Colonic mucosa (tissue), 4 donors: ENCODE data around the gene TRPC4. TPM values are rescaled to one million over a fixed set of nuclear protein-coding genes. Genes with fewer than 3 reads are reported as not detected.

Experiments used
- DNase-seq: peaks from one replicate; pipeline ENCODE4 v3.0.0-alpha.2; 2020
- H3K27ac ChIP-seq: fragments of 200-600 bp; one replicate; pipeline ENCODE4 v1.8.0; 2021
- H3K27me3 ChIP-seq: fragments of 200-600 bp; one replicate; pipeline ENCODE4 v1.8.0; 2021
- H3K36me3 ChIP-seq: fragments of 200-600 bp; one replicate; pipeline ENCODE4 v1.8.0; 2021
- H3K4me1 ChIP-seq: fragments of 200-600 bp; one replicate; pipeline ENCODE4 v1.8.0; 2021; ENCODE audit warnings: mild to moderate bottlenecking
- H3K4me3 ChIP-seq: fragments of 200-600 bp; one replicate; pipeline ENCODE4 v1.8.0; 2021
- H3K9ac ChIP-seq, 2 donors: one replicate each; pipeline ENCODE4 v1.7.0; 2013; ENCODE audit warnings: control low read depth in 2 of 2, low read depth in 2 of 2, low read length in 2 of 2
- H3K9me3 ChIP-seq: fragments of 200-600 bp; one replicate; pipeline ENCODE4 v1.8.0; 2021
- intact Hi-C: fragments of 100-400 bp; cut with DNase I; formaldehyde crosslinking; loops from one replicate; pipeline ENCODE4 v1.14.1; 2022
- total RNA-seq, 2 donors: library from RNA; stranded (reverse); fragmentation: NEBNext Ultra II Directional in 1 of 2; extraction: Animal tissue kit (Norgen Biotek cat#: 25700) in 1 of 2; gene quantifications; one replicate each; pipeline ENCODE4 v1.2.1, GENCODE V29; 2021
- TF ChIP-seq, protein P1 (sequence below): fragments of 200-600 bp; IDR thresholded peaks from one replicate; pipeline ENCODE4 v1.8.0; 2022; ENCODE audit warnings: antibody characterized with exemption, mild to moderate bottlenecking
- donor health status: healthy.
- donor health status: DM: no; HTN: no; CAD: no.
- donor health status: DM: no; HTN: no; CAD: no.

The TRPC4 gene
- total RNA-seq, 2 donors from 2014 or later, result 0.66 TPM; not detected in 1

GRCh38 chr13:37735293-37735692 lies 134.3 kb downstream of the TRPC4 start:
- no peak overlapping the region for H3K9ac ChIP-seq
- TF ChIP-seq, protein P1, sequence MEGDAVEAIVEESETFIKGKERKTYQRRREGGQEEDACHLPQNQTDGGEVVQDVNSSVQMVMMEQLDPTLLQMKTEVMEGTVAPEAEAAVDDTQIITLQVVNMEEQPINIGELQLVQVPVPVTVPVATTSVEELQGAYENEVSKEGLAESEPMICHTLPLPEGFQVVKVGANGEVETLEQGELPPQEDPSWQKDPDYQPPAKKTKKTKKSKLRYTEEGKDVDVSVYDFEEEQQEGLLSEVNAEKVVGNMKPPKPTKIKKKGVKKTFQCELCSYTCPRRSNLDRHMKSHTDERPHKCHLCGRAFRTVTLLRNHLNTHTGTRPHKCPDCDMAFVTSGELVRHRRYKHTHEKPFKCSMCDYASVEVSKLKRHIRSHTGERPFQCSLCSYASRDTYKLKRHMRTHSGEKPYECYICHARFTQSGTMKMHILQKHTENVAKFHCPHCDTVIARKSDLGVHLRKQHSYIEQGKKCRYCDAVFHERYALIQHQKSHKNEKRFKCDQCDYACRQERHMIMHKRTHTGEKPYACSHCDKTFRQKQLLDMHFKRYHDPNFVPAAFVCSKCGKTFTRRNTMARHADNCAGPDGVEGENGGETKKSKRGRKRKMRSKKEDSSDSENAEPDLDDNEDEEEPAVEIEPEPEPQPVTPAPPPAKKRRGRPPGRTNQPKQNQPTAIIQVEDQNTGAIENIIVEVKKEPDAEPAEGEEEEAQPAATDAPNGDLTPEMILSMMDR, result no peak
- intact Hi-C loops, result no loop called here
- no peak overlapping the region for H3K27ac ChIP-seq
- H3K27me3 ChIP-seq, result no peaks in the 10 kb centered on the region
- H3K4me3 ChIP-seq, result no peak overlapping the region
- no peaks in the 10 kb centered on the region for H3K36me3 ChIP-seq
- H3K9me3 ChIP-seq, result no peaks in the 10 kb centered on the region
- no peak for DNase-seq
- no peaks in the 10 kb centered on the region for H3K4me1 ChIP-seq

DNA sequence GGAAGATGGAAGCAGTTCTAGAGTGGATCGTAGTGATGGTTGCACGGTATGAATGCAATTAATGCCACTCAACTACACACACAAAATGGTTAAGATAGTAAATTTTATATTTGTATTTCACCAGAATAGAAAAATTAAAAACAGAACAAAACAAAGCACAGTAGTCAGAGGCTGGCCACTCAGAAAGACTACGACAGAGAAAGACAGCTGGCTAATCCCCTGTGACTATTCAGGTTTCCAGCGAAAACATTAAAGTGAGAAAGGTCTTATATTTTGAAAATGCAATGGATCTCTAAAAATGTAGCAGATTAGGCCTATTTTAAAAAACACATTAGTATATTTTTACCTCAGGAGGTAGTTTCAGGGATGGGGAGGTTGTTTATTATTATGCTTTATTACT lies 139.7 kb downstream of the TRPC4 start:
- H3K27me3 ChIP-seq, result no peaks in the 10 kb centered on the region
- no peaks in the 10 kb centered on the region for H3K36me3 ChIP-seq
- no peak overlapping the region for H3K27ac ChIP-seq
- TF ChIP-seq, protein P1, result no peak
- no peaks in the 10 kb centered on the region for H3K9me3 ChIP-seq
- no peak for DNase-seq
- no peak overlapping the region for H3K4me3 ChIP-seq
- no peak overlapping the region for H3K9ac ChIP-seq
- H3K4me1 ChIP-seq, result no peaks in the 10 kb centered on the region
- intact Hi-C loops, result no loop called here

DNA sequence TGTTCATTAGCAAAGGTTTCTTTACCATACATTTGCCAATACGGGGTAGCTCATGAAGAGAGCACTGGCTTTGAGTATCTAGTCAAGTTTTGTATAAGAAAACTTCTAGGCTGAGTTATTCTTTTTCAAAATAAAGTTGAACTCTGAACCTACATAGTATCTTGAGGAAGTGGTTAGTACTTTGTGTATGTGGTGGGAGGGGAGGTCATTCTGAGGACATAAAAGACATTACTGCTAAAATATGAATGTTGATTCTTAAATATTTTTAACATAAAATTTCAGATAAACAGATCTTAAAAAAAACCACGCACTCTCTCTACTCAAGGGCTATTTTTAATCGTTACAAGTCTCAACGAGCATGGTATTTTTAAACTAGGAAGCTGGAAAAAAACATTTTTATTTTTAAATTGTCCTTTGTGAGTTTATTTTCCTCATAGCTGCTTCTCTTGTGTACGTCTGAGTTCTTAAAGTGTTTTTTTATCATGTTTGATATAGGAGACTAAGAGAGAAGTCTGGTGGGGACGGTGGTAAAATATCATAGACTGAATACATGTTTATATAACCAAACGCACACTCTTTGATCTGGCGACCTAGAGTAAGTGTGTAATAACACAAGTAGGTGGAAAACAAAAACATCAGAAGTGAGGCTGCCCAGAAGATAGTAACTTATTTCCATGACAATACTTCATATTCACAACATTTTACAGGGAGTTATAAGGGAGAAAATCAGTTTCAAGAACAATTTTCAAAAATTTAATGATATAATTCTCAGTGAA lies 153.0 kb downstream of the TRPC4 start:
- H3K27ac ChIP-seq, result no peak overlapping the region
- no peaks in the 10 kb centered on the region for H3K9me3 ChIP-seq
- H3K4me1 ChIP-seq, result no peaks in the 10 kb centered on the region
- TF ChIP-seq, protein P1, result no peak
- H3K9ac ChIP-seq, result no peak overlapping the region
- intact Hi-C loops, result no loop called here
- no peaks in the 10 kb centered on the region for H3K27me3 ChIP-seq
- H3K36me3 ChIP-seq, result no peaks in the 10 kb centered on the region
- no peak for DNase-seq
- H3K4me3 ChIP-seq, result no peak overlapping the region

DNA sequence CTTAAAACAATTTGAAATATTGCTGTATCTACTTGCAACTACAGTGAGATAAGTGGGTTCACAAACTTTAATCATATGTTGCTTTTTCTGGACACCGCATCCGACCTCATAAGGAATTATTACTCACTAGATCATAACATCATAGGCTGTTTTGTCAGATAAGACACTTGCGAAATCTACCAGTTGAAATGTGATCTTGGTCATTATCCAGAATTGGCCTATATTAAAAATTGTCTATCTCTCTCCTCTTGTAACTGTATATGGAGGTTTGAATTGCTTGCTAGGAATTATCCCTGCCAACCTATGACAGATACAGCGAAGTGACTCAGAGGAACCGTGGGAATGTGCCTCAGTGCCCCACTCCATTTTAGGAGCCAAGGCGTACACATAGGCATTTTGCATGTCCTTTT lies 154.0 kb downstream of the TRPC4 start:
- TF ChIP-seq, protein P1, result no peak
- Histone ChIP-seq H3K9ac (no peak overlapping the region), H3K4me1 (no peaks in the 10 kb centered on the region), H3K9me3 (no peaks in the 10 kb centered on the region), H3K36me3 (no peaks in the 10 kb centered on the region), H3K4me3 (no peak overlapping the region), H3K27ac (no peak overlapping the region), H3K27me3 (no peaks in the 10 kb centered on the region)
- DNase-seq, result no peak
- intact Hi-C loops, result no loop called here

DNA sequence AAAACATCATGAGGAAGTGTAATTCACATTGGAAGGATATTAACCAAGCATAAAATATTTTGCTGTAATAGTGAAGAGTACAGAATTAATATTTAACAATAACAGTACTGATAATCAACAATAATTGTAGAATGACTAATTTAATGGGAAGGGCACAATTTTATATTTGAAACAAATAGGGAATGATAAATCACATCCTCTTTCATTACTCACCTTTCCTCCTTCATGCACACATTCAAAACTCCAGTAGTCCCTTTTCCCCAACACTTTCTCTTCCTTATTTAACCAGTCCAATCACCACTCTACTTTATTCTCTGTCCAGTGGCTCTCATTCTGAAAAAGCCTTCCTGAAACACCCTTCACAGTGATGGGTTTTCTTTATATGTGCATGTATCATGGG lies 160.3 kb downstream of the TRPC4 start:
- no peaks in the 10 kb centered on the region for H3K27me3 ChIP-seq
- H3K9me3 ChIP-seq, result no peaks in the 10 kb centered on the region
- no peak overlapping the region for H3K27ac ChIP-seq
- H3K4me1 ChIP-seq, result no peaks in the 10 kb centered on the region
- H3K36me3 ChIP-seq, result no peaks in the 10 kb centered on the region
- TF ChIP-seq, protein P1, result no peak
- no peak overlapping the region for H3K4me3 ChIP-seq
- no peak overlapping the region for H3K9ac ChIP-seq
- intact Hi-C loops, result no loop called here
- DNase-seq, result no peak
